Upper lobe of right lung (tissue), 1 donor: ENCODE measurements around the gene PPIB. TPM values are rescaled to one million over a fixed set of nuclear protein-coding genes. Genes with fewer than 3 reads are reported as not detected.
"Not testable (repeated sequence)": the region's sequence is repeated elsewhere in the genome, so short reads cannot be mapped to it uniquely, and the experiment has no call there.

Experiments used
- ATAC-seq: fragments of 200-7000 bp; cut with Tn5 transposase; one replicate; pipeline ENCODE4 v1.9.1; 2020; ENCODE audit warnings: mild to moderate bottlenecking, moderate library complexity
- DNase-seq: peaks from one replicate; pipeline ENCODE4 v3.0.0-alpha.2; 2020
- H3K27ac ChIP-seq: fragments of 200-600 bp; one replicate; pipeline ENCODE4 v1.8.0; 2022
- H3K27me3 ChIP-seq: fragments of 200-600 bp; one replicate; pipeline ENCODE4 v1.8.0; 2022; ENCODE audit warnings: mild to moderate bottlenecking
- H3K36me3 ChIP-seq: fragments of 200-600 bp; one replicate; pipeline ENCODE4 v1.8.0; 2022
- H3K4me1 ChIP-seq: fragments of 200-600 bp; one replicate; pipeline ENCODE4 v1.8.0; 2022
- H3K4me3 ChIP-seq: fragments of 200-600 bp; one replicate; pipeline ENCODE4 v1.8.0; 2022; ENCODE audit warnings: mild to moderate bottlenecking
- H3K9me3 ChIP-seq: fragments of 200-600 bp; one replicate; pipeline ENCODE4 v1.8.0; 2022
- CTCF ChIP-seq: fragments of 200-600 bp; IDR thresholded peaks from one replicate; pipeline ENCODE4 v1.8.0; 2022; ENCODE audit warnings: antibody characterized with exemption
- intact Hi-C: fragments of 100-400 bp; cut with DNase I; formaldehyde crosslinking; loops from one replicate; pipeline ENCODE4 v1.11.0; 2022
- total RNA-seq: library from RNA; stranded (reverse); fragmentation: NEBNext Ultra II Directional; extraction: Animal tissue kit (Norgen Biotek cat#: 25700); gene quantifications from one replicate; pipeline ENCODE4 v1.2.1, GENCODE V29; 2021
- donor health status: DM: no; HTN: yes; CAD: no; lungs with severe emphysema.

Gene PPIB
- total RNA-seq, 1 donor from 2014 or later, result 389 TPM

DNA sequence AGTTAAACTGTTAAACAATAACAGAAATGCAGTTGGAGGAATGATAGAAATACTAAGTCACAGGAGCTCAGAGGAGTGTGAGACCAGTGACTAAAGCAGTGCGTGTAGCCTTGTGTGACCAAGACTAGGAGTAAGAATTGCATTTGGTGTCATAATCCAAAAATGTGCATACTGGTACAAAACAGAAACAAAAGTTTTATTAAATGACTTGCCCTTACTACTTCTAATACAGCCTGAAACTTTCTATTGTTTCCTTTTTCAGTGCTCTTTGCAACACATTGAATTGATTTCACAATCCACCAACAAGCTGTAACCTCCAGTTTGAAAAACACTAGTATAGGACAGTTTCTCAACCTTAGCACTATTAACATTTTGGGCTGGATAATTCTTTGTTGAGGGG is 49.9 kb downstream of the PPIB start:
- TF ChIP-seq CTCF, result no peak
- Histone ChIP-seq H3K4me3 (no peak overlapping the region), H3K27me3 (no peaks in the 10 kb centered on the region), H3K36me3 (peaks cover 56% of the 10 kb centered on the region), H3K27ac (no peak overlapping the region), H3K9me3 (no peaks in the 10 kb centered on the region), H3K4me1 (peaks cover 40% of the 10 kb centered on the region)
- ATAC-seq (peak; percentile 55), DNase-seq (no peak)
- intact Hi-C loops, result no loop called here

GRCh38 chr15:64112073-64112772 is 50.6 kb downstream of the PPIB start:
- Histone ChIP-seq H3K27me3 (no peaks in the 10 kb centered on the region), H3K4me1 (peaks cover 34% of the 10 kb centered on the region), H3K27ac (no peak overlapping the region), H3K4me3 (no peak overlapping the region), H3K9me3 (no peaks in the 10 kb centered on the region), H3K36me3 (peaks cover 49% of the 10 kb centered on the region)
- ATAC-seq, result peak; percentile 28
- no peak for DNase-seq
- intact Hi-C loops, result no loop called here
- TF ChIP-seq CTCF, result no peak

DNA sequence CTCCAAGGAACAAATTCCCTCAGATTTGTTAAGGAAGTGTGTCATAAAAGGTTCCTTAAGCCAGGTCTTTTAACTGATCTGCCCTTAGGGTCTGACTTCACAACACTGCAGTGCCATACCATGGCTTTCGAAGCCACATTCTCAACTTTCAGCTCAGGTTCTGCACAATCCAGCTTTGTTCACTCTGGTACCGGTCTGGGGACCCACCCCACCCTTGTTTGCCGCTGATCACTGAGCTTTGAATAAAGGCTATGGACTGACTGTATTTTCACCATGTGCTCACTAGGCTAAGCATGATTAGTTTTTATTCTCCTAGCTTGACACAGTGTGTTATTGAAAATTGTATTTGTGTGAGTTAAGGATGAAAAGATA is 51.2 kb downstream of the PPIB start:
- peaks cover 43% of the 10 kb centered on the region for H3K36me3 ChIP-seq
- no peaks in the 10 kb centered on the region for H3K9me3 ChIP-seq
- H3K27ac ChIP-seq, result no peak overlapping the region
- ATAC-seq (no peak), DNase-seq (no peak)
- intact Hi-C loops, result no loop called here
- peaks cover 40% of the 10 kb centered on the region for H3K4me1 ChIP-seq
- TF ChIP-seq CTCF, result no peak
- no peaks in the 10 kb centered on the region for H3K27me3 ChIP-seq
- no peak overlapping the region for H3K4me3 ChIP-seq

GRCh38 chr15:64110950-64111678 is 51.7 kb downstream of the PPIB start:
- peak; percentile 58 for ATAC-seq
- no peak overlapping the region for H3K4me3 ChIP-seq
- H3K36me3 ChIP-seq, result peaks cover 38% of the 10 kb centered on the region
- no peaks in the 10 kb centered on the region for H3K27me3 ChIP-seq
- H3K4me1 ChIP-seq, result peaks cover 45% of the 10 kb centered on the region
- no peak overlapping the region for H3K27ac ChIP-seq
- intact Hi-C loops, result no loop called here
- TF ChIP-seq CTCF, result no peak
- DNase-seq, result no peak
- H3K9me3 ChIP-seq, result no peaks in the 10 kb centered on the region

DNA sequence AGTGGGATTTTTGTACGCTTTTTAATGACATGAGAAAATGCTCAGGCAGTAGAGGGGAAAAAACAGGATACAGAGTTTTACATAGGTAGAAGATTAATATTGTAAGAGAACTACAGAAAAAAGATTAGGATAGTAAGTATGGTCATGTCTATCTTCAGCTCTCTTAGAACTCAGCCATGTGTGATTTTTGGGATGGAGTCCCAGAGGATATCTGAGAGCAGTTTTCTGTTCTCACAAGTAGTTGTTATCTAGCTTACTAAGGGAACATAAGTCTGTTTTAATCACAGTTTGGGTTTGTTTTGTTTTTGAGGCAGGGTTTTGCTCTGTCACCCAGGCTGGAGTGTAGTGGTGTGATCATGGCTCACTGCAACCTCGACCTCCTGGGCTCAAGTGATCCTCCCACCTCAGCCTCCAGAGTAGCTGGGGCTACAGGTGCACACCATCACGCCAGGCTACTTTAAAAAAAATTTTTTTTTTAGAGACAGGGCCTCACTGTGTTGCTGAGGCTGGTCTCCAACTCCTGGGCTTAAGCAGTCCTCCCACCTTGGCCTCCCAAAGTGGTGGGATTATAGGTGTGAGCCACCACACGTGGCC is 52.6 kb downstream of the PPIB start:
- ATAC-seq, H3K27ac ChIP-seq, H3K27me3 ChIP-seq, H3K4me3 ChIP-seq, intact Hi-C loops, DNase-seq, H3K9me3 ChIP-seq: not testable (repeated sequence)
- Histone ChIP-seq H3K4me1 (peaks cover 53% of the 10 kb centered on the region), H3K36me3 (peaks cover 29% of the 10 kb centered on the region)

- peaks cover 54% of the 10 kb centered on the region for H3K4me1 ChIP-seq
- H3K9me3 ChIP-seq, result no peaks in the 10 kb centered on the region
- TF ChIP-seq CTCF, result no peak
- no peak overlapping the region for H3K27ac ChIP-seq
- H3K36me3 ChIP-seq, result peaks cover under 1% of the 10 kb centered on the region
- peak; percentile 45 for ATAC-seq
- no peak for DNase-seq
- H3K27me3 ChIP-seq, result no peaks in the 10 kb centered on the region
- intact Hi-C loops, result no loop called here
- no peak overlapping the region for H3K4me3 ChIP-seq
These were observed 55.5 kb downstream of the PPIB start for GRCh38 chr15:64107337-64107736.
